NCI-H2107 treated with DMSO at 0.1 percent for 48 hours (cell line): ENCODE results near the gene TSEN2.

Source experiments
- DNase-seq: peaks from one replicate; lab custom pipeline; 2025; ENCODE audit not compliant: unreplicated experiment; lab: John Stamatoyannopoulos, UW

TSEN2 gene

DNA sequence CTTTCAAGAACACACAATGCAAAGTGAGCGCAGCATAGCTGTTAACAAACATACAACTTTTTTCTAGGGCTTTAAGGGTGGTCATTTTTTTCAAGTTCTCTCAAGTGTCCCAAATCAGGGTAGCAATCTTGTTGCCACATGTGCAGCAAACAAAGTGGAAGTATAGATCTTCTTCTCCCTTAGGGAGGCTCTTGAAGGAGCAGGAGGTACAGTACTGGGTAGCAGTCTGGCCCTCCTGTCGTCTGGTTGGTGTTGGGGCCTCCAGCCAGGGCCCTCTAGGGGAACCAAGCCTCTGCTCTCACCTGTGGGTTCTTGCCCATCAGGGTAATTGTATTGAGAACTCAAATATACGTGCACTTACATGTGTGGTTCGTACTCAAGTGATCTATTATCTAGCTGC is 98.5 kb downstream of the TSEN2 start:
- no peak for DNase-seq
